Stimulated activated CD4-positive, alpha-beta T cell treated with anti-CD3 and anti-CD28 coated beads, TNF-alpha, amount 100 ng/mL, for 1 hour (primary cell): ENCODE results near the gene CEP95.
A peak's percentile ranks its signal among the peaks of the same experiment; 100 is the strongest.

Source experiments
- DNase-seq, 3 donors: peaks; one replicate each; pipeline ENCODE4 v3.0.0-alpha.2; 2020; ENCODE audit warnings: low read depth in 3 of 3, low spot score in 1 of 3

Gene CEP95

DNA sequence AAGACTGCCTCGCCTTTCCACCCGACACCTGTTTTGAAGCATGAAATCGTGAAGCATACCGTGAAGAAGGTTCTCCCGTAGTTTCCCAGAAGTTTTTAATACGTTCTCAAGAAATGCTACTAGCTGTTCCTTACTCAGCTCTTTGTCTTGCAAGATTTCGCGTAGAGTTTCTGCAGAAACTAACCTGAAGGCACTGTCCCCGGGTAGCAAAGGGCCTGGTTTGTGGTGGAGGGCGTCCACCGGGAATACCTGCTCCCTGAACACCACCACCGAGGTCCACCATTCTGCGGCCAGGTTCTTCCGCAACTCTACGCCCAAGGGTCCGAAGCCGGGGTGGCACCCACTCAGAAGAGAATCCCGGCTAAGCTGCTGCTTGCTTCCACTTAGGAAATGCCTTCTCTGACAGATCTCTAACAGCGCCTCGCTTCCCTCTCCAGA is 10.4 kb upstream of the CEP95 start:
- DNase-seq: no peak

DNA sequence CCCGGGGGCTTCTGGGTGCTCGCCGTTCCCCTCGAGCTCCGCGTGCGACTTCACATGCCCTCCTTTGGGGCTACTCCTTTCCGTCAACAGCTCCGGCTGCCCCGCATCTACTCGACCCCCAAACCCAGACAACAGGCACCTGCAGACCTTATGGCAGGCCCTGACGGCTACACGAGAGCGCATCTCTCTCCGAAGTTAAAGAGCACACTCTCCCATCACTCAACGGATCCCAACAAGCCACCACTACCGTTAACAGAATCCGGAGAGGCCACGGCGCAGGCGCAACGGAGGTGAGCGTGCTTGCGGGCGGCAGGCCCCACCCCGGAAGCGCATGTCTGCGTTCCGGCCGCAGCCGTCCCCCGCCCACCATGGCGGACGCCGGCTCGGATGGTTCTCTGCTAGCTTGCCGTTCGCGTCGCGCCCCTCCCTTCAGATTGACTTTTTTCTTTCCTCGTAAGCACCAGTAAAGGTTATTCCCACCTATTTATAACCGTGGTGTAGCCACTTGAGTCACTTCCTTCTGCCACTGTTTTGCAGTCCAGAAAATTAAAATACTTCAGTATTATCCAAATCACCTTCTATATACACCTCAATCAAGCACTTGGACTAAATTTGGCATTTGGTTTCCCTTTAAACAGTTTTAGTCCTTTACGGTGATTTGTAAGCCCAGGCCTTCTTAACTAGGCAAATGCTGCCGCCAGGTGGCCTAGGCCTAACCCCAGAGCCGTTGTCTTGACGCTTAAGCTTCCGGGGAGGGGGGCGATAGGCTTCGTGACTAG is 9.8 kb upstream of the CEP95 start, which contains the start of gene POLG2:
POLG2 (minus strand) TSS at position 269 of the 779 bp plus-strand sequence; CDS start at position 183, 86 bp downstream.
- peak; percentile 88 to 91 (median 89) for DNase-seq

DNA sequence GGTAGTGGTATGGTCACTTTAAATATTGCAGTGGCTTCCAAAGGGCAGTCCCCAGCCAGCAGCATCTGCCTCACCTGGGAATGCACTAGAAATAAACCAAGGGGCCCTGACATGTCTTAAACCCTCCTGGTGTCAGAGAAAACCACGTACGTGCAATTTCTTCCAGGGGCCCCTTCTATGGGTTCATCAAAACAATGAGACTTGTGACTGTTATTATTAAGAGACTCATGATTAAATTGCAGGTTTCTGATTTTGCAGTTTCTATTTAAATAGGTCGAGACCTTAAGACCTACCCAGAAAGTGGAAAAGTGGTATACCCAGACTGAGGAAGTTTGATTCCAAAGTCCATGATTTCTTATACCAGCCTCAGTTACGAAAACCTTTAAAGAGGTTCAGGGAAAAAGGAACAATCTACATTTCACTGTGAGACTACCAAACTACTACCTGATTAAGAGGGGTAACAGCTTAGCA is 9.2 kb upstream of the CEP95 start:
- no peak for DNase-seq

DNA sequence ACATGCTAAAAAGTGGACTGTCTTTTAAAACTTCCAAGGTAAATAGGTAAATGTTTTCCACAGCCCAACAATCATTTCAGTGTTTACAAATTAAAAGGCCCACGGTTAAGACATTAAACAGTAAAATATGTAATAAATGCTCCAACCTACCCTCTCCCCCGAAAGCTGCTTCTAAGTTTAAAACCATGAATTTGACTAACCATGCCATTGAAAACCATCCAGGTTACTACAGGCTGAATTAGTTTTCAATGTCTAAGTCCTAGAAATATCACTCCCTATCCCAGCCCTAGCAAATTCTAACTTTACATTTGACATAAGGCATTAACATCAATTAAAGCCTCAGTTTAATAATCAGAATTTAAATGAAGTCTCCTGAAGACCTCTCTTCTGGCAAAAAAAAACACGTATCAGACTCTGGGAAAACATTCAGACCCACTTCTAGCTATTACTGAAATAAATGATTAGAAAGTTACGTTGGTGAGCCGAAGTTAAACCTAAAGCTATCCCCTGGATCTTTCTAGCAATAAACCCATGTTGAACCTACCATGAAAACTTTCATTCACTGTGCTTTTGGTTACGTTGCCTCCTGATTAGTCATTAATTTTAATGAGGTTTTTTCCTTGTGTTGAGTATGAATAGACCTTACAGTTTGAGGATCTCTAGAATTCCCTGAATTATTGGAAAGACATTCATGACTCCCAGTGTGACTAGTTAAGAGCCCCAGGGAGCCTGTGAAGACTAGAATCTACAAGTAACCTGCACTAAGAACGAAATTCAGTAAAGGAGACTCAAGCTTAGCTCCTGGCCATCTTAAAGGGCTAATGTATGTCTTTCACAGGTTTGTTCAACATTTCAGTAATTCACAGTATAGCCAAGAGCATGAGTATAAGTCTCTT is 8.2 kb upstream of the CEP95 start:
- DNase-seq: no peak

DNA sequence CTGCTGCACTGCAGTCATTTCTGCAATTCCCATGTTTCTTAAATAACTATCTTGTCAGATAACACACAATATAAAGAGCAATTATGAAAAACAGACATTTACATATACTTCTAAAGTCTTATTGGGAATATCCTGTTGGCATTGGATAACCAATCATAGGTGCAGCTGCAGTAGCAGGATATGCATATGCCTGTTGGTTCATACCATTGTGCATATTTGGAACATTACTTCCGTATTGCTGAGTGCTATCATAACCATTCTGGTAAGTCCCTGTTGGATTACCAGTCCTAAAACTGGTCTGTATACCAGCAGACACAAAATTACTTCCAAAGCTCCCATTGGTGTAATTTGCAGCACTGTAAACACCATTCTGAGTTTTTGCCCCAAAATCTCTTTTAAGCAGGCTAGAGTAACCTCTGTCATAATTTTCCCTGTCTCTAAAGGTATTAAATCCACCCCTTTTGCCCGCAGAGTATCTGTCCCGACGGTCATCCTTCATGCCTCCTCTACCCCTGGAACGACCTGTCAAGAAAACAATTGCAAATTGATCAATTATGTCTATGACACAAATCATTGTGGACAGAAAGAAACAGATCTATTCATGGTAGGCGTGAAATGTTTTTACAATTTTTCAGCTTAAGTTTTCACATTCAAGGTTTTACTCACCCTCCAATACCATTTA is 6.8 kb upstream of the CEP95 start:
- no peak for DNase-seq

DNA sequence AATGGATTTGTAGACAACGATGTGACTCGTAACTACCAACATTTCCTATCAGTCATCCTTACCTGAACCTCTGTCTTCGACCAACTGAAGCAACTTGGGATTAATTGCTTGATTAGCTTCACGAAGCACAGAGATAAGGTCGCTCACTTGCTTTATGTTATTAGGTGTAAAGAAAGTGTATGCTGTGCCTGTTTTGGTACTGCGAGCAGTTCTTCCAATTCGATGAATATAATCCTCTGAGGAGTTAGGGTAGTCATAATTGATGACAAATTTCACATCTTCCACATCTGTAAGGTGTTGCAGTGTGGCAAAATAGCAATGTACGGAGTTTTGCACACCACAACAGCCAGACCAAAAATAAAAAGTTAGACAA is 6.3 kb upstream of the CEP95 start:
- no peak for DNase-seq

DNA sequence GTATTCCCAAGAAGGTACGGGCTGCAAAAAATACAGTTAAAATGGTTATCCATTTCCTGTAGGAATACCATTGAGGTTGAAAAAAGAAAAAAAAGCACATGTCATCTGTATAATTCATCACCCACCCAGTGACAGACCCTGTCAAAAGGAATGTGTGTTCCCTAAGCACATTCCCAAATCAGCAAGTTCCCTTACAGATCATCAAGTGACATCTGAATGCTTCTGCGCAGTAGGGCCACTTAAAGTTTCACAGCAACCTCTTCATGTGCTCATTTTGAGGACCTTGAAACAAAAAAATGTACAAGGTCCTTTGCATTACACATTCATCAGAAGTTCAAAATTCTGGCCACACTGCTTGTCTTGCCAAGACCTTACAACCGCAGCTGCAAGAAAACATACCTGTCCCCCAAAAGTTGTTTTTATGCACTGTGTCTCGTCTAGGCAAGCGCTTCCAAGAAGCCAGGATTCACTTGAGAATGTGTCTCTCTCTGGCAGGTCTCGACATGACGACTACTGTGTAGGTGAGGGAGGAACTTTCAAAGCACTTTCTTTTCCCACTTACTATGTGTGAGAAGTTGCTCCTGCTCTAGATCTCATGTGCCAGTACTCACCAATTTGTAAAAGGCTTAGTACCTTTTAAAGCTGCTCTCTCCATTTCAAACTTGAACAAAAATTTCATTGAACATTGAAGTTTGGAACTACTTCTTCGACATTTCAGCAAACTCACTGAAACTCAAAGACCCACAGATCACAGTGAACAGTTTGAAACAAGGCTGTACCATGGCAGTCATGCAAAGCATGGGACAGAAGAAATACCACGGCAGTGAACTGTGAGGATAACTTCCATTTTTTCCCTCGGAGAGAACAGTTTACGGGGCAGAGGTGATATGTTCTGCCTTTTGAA is 5.7 kb upstream of the CEP95 start:
- DNase-seq: no peak

DNA sequence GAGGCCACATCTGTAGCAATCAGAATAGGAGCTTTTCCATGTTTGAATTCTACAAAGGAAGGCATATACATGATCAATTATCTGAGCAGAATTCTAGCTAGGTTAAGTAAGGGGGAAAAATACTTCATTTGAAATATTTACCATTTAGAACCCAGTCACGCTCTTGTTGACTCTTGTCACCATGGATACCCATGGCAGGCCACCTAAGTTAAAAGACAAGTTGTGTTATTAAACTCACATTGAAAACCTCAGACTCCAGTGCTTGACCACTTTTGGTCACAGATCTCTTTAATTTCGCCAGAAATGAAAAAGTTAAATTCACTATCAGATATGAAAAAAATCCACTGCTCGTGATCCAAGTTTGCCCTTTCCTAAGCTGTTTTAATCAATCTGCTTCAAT is 4.8 kb upstream of the CEP95 start:
- no peak for DNase-seq

DNA sequence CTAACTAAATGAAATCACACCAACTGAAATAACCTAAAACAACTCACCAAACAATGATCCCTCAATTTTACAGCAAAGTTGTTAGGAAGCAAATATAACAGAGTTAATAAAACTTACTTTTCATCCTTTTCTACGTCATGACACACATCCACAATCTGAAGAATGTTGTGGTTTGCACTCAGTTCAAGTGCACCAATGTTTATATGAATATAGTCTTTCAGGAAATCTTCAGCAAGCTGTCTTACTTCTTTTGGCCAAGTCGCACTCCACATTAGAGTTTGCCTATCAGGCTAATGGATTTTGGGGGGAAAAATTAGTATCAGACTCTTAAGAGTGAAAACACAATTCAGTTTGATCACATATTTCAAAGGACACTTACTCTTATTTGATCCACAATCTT is 4.0 kb upstream of the CEP95 start:
- no peak for DNase-seq

DNA sequence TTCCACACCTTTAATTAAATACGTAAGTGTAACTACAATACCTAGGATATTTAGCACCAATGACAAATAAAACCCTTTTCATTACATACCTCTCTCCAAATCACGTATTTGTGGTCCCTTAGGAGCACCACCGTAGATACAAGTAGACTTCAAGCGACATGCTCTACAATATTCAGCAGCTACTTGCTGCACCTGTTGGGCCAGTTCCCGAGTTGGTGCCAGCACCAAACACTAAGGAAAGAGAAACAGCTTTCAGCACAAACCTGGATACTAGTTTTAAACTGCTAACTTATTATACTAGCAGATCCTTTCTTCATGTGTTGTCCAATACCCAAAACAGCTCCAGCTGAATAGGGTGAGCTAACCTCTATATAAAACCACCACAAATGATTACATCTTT is 3.4 kb upstream of the CEP95 start:
- DNase-seq: no peak

DNA sequence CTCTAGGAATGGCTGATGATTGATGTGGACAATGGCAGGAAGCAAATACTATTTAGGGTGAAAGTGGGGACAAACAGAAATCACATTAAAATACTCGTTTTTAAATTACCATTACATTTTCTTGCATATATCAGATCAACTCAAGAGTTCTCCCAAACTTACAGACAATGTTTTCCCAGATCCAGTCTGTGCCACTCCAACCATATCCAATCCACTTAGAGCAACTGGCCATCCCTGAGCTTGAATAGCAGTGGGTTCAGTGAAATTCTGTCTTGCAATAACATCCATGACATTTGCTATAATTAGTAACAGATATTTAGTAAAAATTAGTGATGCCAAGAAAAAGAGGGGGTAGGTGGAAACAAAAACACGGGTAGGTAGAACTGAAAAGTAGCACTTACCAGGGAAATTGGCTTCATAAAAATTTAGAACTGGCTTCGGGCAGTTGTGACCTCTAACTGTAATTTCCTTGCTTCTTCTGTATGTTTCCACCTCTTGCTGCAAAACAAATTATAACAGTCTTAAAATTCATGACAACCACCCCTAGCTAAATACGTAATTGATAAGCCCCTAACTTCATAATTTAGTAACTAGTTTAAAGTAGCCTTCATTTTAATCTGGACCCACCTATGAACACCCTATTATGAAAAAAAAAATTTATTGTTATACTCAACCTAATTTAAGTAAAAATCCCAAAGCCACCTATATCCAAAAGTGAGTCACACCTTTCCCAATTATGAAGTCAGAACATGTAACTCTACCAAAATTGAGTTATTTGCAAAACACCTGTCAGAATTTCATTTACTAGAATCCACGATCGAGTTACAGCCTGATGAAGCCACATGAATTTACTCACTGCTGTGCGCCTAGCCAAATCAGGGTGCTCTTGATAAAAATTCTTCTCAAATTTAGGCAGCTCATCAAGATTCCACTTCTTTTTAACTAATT is 2.7 kb upstream of the CEP95 start:
- DNase-seq: no peak

DNA sequence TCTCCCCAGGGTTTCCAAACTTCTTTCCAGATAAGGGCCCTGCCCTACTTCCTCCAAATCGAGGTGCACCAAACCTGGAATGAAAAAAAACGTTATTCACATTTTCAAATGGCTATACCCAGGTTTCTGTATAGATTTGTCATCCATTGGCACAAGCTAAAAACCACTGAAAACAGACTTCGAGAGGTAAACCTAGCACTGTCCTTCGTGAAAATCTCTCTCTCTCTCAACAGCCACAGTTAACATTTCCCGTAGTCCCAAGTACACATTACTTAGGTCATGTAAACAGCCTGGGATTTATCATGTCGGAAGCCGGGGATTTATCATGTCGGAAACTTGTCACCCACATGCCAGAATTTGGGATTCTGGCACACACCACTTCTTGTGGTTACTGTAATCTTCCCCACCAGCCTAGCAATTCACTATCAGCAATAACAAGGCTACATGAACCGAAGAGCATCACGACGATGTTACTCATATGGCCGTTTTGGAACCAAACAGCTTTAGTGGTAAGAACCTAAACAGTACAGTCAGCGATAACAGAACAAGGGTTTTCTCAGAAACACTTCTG is 1.9 kb upstream of the CEP95 start:
- DNase-seq: no peak

DNA sequence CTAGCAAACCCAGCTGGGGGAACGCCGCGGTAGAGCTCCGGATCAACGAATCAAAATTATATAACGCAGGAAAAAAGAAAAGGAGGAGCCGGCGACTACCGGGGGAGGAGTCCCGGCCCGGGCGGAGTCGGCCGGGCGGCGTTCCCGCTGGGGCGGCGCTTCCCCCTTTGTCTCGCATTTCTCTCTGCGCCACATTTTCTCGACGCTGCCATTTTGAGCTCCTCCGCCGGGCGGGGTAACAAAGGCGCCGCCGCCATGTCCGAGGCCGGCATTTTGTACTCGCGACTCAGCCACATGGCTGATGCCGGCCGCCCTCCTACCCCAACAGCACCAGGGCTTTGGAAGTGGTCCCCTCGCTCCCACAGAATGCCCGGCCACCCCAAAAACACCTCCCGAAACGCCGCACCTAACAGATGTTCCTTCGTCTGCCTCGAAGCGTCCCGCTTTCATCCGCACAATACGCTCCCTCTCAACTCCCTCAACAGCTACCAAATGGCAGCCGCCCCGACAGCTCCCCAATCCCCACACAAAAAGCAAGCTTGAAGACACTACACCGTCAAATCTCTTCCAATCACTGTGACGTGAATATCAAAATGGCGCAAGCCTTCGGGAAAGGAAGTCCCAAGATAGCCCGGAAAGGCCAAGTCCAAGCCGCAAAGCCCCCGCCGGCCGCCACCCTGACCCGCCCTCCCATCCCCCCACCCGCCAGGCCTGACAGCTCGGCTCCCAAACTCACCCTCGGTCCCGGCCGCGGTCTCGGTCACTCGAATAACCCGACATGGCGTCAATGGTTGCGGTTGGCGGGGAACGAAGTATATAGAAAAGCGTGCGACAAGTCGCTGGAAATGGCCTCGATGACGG is 1.2 kb upstream of the CEP95 start:
- DNase-seq: peak; percentile 69 to 75 (median 70)

DNA sequence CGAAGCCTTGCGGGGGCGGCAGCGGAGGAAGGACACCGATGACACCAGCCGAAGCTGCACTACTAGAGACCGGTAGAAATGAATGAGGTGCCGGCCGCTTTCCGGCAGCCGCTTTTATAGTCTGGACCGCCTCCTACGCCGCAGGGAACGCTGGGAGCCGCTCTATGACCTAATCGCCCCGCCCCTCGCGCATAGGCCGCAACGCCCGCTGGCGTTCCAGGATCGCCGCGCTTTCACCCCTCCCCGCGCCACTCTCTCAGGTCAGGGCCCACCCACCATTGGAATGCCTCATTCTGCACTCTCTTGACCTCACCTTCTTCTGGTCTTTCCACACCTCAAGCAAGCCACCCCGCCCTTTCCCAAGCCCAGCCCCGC is 589 bp upstream of the CEP95 start, which contains the start of gene DDX5:
DDX5 (minus strand) TSS at position 89 of the 375 bp plus-strand sequence. CDS start 170 bp downstream, outside the sequence.
- peak; percentile 95 to 98 (median 97) for DNase-seq

DNA sequence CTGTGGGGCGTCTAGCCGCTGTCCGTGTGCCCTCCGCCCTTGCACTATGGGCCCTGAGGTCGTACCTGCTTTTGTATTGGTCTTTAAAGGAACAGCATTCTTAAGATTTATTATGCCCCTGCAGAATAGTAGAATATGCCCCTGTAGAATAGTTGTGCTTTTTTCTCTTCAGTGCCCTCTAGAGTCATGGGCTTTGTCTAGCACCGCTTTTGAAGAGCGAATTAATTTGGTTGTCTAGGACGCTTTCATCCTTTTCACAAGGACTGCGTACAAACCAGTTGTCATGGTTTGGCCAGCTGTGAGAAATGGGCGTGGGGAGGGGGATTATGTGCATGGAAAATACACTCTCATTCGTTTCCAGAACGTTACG is 621 bp downstream of the CEP95 start:
- DNase-seq: no peak

DNA sequence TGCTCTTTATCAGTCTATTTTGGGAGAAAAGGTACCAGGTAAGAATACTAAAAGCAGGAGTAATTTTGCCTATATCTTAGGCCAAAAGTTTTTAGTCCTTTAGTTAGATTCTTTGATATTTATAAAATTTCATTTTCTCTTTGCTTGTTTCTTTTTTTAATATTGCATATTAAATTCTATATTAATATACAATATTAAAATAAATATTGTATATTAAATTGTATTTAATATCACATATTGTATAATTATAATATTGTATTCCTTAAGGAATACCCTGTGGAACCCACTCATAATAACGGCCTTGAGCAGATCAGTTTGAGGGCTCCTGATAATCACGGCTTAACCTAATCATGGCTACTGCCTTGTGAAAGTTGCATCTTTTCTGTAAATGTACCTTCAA is 1.9 kb downstream of the CEP95 start:
- no peak for DNase-seq

DNA sequence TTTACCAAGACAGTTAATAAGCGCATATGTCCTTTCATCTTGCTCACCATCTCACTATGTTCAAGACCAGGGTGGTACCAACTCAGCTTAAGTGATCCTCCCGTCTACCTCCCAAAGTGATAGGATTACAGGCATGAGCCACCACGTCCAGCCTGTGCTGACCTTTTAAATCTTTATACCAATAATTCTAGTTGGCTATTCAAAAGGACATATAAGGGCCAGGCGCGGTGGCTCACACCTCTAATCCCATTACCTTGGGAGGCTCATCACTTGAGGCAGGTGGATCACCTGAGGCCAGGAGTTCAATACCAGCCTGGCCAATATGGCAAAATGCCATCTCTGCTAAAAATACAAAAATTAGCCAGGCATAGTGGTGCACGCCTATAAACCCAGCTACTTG is 2.4 kb downstream of the CEP95 start:
- DNase-seq: no peak

DNA sequence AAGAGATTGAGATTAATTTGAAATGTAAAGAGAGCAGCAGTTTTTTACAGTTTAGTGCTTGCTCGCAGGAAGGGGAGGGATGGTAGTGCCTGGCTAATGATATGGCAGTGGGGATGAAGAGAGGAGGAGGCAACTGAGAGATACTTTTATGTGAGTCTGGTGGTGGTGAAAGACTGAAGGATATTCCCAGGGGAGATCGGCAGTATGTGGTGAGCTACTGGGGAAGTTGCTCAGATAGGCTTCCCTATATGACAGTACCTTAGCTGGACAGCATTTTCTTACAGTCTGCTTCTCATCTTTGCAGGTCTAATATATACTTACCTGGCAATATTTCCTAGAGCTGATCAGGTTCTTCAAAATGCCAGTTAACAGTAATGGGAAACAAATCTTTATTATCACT is 8.6 kb downstream of the CEP95 start:
- no peak for DNase-seq
